Measurements from ENCODE around the gene FCGBP.
"Not testable (repeated sequence)": the region's sequence is repeated elsewhere in the genome, so short reads cannot be mapped to it uniquely, and the experiment has no call there.

FCGBP gene

GRCh38 chr19:39934584-39935363, at the start of gene FCGBP:
TSS of gene FCGBP (minus strand) at chr19:39934634.
- DNase-seq (ENCODE audit: low read depth in 2 of 2): no peak

- DNase-seq (ENCODE audit: low read depth in 2 of 2): no peak
These were observed 49.4 kb upstream of the FCGBP start for GRCh38 chr19:39983695-39984300.

GRCh38 chr19:39982883-39983282, 48.4 kb upstream of the FCGBP start:
- no peak for DNase-seq (ENCODE audit: low read depth in 2 of 2)

GRCh38 chr19:39974377-39975155, 40.1 kb upstream of the FCGBP start:
- no peak for DNase-seq (ENCODE audit: low read depth in 2 of 2)

GRCh38 chr19:39971380-39972035, 37.1 kb upstream of the FCGBP start:
- DNase-seq (ENCODE audit: low read depth in 2 of 2): no peak

GRCh38 chr19:39970675-39971379, 36.4 kb upstream of the FCGBP start, which contains the start of gene PSMC4:
TSS of gene PSMC4 (plus strand) at chr19:39971165. CDS start at chr19:39971203, 38 bp downstream.
- peak; percentile 96 to 97 for DNase-seq (ENCODE audit: low read depth in 2 of 2)

- no peak for DNase-seq (ENCODE audit: low read depth in 2 of 2)
These were observed 35.9 kb upstream of the FCGBP start for GRCh38 chr19:39970425-39970674.

- no peak for DNase-seq (ENCODE audit: low read depth in 2 of 2)
These were observed 35.4 kb upstream of the FCGBP start for GRCh38 chr19:39969681-39970424.

- no peak for DNase-seq (ENCODE audit: low read depth in 2 of 2)
These were observed 34.8 kb upstream of the FCGBP start for GRCh38 chr19:39969266-39969665.

- DNase-seq (ENCODE audit: low read depth in 2 of 2): no peak
These were observed 34.4 kb upstream of the FCGBP start for GRCh38 chr19:39968789-39969188.

- no peak for DNase-seq (ENCODE audit: low read depth in 2 of 2)
These were observed 33.1 kb upstream of the FCGBP start for GRCh38 chr19:39967561-39967960.

- no peak for DNase-seq (ENCODE audit: low read depth in 2 of 2)
These were observed 32.2 kb upstream of the FCGBP start for GRCh38 chr19:39966617-39967016.

- DNase-seq (ENCODE audit: low read depth in 2 of 2): no peak
These were observed 29.5 kb upstream of the FCGBP start for GRCh38 chr19:39963898-39964297.

- not testable (repeated sequence) for DNase-seq (ENCODE audit: low read depth in 2 of 2)
These were observed 25.0 kb upstream of the FCGBP start for GRCh38 chr19:39959407-39959806.

GRCh38 chr19:39958942-39959341, 24.5 kb upstream of the FCGBP start:
- not testable (repeated sequence) for DNase-seq (ENCODE audit: low read depth in 2 of 2)

- not testable (repeated sequence) for DNase-seq (ENCODE audit: low read depth in 2 of 2)
These were observed 23.5 kb upstream of the FCGBP start for GRCh38 chr19:39957886-39958285.

GRCh38 chr19:39953915-39954314, 19.5 kb upstream of the FCGBP start:
- DNase-seq (ENCODE audit: low read depth in 2 of 2): no peak

- DNase-seq (ENCODE audit: low read depth in 2 of 2): peak in 1 of 2 experiments; percentile 15
These were observed 17.3 kb upstream of the FCGBP start for GRCh38 chr19:39951686-39952085.

- DNase-seq (ENCODE audit: low read depth in 2 of 2): no peak
These were observed 16.7 kb upstream of the FCGBP start for GRCh38 chr19:39951065-39951650.

GRCh38 chr19:39949026-39949747, 14.8 kb upstream of the FCGBP start:
- DNase-seq (ENCODE audit: low read depth in 2 of 2): no peak
